HEK293 (cell line): ENCODE data around the gene PRKG1.

Experiments used
- ZBTB7A ChIP-seq: fragments of 450-650 bp; formaldehyde crosslinking; IDR thresholded peaks from 2 replicates; pipeline ENCODE4 v1.5.1; 2016; ENCODE audit warnings: low read depth, missing biosample characterization, missing genetic modification characterization
- ZNF423 ChIP-seq: fragments of 450-650 bp; formaldehyde crosslinking; IDR thresholded peaks from 2 replicates; pipeline ENCODE4 v1.5.1; 2016; ENCODE audit warnings: missing biosample characterization, missing genetic modification characterization
- ZNF521 ChIP-seq: fragments of 450-650 bp; formaldehyde crosslinking; IDR thresholded peaks from 2 replicates; pipeline ENCODE4 v1.5.1; 2017; ENCODE audit warnings: missing biosample characterization, mild to moderate bottlenecking, missing genetic modification characterization
- TF ChIP-seq, protein P1 (sequence below): fragments of 450-650 bp; formaldehyde crosslinking; IDR thresholded peaks from 2 replicates; pipeline ENCODE4 v1.5.1; 2016; ENCODE audit warnings: missing biosample characterization, missing genetic modification characterization
- TF ChIP-seq, protein P2 (sequence below): fragments of 450-650 bp; formaldehyde crosslinking; IDR thresholded peaks from 2 replicates; pipeline ENCODE4 v1.5.1; 2016; ENCODE audit warnings: missing biosample characterization, missing genetic modification characterization, low read depth
- TF ChIP-seq, protein P3 (sequence below): sonication (generic); formaldehyde crosslinking; IDR thresholded peaks from 2 replicates; pipeline ENCODE4 v1.8.1; 2022; ENCODE audit warnings: mild to moderate bottlenecking, moderate library complexity, missing genetic modification reagents

DNA sequence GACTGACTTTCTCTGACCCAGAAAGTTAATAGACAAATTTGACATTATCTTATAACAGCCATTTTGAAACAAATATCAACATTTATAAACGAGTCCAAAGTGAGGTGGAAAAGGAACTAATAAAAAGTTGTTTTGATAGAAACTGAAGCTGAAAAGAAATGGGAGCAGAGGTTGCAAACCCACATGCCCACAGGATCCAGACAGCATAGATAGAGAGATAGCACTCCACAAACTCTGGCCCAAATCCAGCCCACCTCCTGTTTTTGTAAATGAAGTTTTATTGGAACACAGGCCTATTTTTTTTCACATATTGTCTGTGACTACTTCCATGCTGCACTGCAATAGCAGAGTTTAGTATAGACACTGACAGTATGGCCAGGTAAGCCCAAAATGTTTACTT, 171.9 kb downstream of the PRKG1 start:
- TF ChIP-seq, protein P1, sequence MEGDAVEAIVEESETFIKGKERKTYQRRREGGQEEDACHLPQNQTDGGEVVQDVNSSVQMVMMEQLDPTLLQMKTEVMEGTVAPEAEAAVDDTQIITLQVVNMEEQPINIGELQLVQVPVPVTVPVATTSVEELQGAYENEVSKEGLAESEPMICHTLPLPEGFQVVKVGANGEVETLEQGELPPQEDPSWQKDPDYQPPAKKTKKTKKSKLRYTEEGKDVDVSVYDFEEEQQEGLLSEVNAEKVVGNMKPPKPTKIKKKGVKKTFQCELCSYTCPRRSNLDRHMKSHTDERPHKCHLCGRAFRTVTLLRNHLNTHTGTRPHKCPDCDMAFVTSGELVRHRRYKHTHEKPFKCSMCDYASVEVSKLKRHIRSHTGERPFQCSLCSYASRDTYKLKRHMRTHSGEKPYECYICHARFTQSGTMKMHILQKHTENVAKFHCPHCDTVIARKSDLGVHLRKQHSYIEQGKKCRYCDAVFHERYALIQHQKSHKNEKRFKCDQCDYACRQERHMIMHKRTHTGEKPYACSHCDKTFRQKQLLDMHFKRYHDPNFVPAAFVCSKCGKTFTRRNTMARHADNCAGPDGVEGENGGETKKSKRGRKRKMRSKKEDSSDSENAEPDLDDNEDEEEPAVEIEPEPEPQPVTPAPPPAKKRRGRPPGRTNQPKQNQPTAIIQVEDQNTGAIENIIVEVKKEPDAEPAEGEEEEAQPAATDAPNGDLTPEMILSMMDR (tag by site-specific recombination), result no peak
- TF ChIP-seq, protein P2, sequence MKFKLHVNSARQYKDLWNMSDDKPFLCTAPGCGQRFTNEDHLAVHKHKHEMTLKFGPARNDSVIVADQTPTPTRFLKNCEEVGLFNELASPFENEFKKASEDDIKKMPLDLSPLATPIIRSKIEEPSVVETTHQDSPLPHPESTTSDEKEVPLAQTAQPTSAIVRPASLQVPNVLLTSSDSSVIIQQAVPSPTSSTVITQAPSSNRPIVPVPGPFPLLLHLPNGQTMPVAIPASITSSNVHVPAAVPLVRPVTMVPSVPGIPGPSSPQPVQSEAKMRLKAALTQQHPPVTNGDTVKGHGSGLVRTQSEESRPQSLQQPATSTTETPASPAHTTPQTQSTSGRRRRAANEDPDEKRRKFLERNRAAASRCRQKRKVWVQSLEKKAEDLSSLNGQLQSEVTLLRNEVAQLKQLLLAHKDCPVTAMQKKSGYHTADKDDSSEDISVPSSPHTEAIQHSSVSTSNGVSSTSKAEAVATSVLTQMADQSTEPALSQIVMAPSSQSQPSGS (tag by site-specific recombination), result no peak
- no peak for TF ChIP-seq ZBTB7A (tag by site-specific recombination)
- no peak for TF ChIP-seq ZNF423 (tag by site-specific recombination)
- no peak for TF ChIP-seq ZNF521 (tag by site-specific recombination)
- TF ChIP-seq, protein P3, sequence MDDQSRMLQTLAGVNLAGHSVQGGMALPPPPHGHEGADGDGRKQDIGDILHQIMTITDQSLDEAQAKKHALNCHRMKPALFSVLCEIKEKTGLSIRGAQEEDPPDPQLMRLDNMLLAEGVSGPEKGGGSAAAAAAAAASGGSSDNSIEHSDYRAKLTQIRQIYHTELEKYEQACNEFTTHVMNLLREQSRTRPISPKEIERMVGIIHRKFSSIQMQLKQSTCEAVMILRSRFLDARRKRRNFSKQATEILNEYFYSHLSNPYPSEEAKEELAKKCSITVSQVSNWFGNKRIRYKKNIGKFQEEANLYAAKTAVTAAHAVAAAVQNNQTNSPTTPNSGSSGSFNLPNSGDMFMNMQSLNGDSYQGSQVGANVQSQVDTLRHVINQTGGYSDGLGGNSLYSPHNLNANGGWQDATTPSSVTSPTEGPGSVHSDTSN, result no peak
